ENCODE results near the gene CITED4.
A peak's percentile ranks its signal among the peaks of the same experiment; 100 is the strongest.

The CITED4 gene

DNA sequence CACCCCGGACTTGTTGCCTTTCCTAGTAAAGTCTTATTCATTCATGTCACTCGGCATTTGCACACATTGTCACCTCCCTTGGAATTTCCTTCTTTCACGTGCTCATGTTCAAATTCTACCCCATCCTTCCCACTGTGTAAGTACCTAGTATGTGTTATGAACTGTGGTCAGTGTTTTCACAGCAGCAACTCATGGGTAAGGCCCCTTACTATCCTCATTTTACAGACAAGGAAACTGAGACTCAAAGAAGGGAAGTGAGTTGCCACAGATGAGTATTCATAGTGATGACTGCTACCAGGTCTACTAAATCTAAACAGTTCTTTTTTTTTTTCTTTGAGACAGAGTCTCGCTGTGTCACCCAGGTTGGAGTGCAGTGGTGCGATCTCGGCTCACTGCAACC is 10.5 kb downstream of the CITED4 start:
- no peak for DNase-seq

DNA sequence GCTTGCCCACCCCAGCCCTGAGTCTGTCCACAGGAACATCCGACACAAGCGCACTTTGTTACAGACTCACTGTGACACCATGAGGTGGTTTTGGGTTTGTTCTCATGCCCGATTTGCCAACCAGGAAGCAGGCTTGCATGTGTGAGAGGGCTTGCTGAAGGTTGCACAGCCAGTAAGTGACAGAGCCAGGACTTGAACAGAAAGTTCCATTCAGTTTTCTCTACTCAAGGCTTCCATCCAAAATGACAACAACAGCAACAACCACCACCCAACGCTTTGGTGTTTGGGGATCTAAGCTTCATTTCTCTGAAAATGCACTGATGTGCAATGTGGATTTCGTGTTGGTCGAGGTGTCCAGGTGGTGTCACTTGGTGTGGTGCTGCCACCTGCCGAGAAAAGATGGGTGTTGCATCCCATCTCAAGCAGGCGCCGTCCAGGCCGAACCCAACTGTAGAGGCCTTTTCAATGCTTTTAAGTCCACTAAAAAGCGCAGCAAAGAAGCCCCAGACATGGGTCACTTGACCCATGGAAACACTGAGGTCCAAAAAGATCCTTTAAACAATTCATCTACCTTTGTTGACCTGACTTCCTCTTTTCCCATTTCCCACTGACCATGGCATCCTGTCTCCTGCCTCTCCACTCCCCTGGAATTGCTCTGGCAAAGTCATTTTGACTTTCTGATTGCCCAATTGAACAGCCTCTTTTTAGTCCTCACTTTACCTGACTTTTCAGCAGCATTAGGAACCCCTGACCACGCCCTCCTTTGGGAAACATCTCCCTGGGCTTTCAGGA is 12.2 kb downstream of the CITED4 start:
- peak; percentile 66 for DNase-seq

GRCh38 chr1:40848530-40849189 is 13.5 kb downstream of the CITED4 start:
- no peak for DNase-seq

GRCh38 chr1:40847023-40847745 is 15.0 kb downstream of the CITED4 start:
- no peak for DNase-seq

- no peak for DNase-seq
Observed at GRCh38 chr1:40845895-40846294, 16.3 kb downstream of the CITED4 start.

DNA sequence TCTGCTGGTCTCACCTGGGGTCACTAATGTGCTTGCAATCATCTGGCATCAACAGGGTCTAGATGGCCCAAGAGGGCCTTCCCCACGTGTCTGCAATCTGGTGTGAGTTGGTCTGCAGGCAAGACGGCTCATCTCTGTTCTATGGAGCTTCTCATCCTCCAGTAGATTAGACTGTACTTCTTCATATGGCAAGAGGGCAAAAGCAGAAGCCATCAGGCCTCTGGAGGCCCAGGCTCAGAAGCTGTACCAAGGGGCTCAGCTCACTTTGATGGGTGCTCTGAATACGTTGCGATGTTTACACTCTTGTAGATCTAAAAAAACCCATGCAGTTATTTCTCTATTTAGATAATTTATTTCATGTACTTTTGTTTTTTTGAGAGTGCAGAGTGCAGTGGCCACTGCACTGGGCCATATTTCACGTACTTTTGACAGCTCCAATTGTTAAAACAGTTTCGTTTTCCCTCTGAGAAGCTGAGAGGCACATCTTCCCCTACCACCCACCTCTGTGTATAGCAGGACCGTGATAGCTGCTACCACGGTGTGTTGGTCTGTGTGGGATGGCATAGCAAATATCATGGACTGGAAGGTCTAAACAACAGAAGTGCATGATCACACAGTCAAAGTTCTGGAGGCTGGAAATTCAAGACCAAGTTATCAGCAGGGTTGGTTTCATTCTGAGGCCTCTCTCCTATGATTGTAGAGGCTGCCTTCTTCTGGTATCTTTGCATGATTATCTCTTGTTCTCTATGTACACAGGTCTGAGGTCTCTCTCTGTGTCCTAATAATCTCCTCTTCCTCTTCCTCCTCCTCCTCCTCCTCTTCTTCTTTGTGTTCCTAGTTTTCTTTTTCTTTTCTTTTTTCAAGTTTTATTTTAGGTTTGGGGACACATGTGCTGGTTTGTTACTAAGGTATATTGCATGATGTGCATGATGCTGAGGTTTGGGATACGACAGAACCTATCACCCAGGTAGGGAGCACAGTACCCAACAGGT is 17.0 kb downstream of the CITED4 start:
- DNase-seq, result no peak

DNA sequence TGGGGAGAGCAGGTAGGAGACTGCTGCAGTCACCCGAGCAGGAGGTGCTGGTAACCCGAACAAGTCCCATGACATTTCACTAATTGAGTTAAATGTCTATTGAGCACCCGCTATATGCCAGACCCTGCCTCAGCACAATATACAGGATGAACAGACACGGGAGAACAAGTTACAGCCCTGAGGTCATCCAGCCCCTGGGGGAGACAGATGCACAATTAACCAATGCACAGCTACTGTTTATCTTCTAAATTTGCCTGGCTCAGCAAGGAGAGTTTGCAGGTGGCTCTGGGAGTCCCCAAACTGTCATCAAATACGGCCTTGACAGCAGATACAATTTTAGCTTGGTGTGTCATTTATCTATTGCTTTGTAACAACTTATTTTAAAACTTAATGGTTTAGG is 18.1 kb downstream of the CITED4 start:
- no peak for DNase-seq

DNA sequence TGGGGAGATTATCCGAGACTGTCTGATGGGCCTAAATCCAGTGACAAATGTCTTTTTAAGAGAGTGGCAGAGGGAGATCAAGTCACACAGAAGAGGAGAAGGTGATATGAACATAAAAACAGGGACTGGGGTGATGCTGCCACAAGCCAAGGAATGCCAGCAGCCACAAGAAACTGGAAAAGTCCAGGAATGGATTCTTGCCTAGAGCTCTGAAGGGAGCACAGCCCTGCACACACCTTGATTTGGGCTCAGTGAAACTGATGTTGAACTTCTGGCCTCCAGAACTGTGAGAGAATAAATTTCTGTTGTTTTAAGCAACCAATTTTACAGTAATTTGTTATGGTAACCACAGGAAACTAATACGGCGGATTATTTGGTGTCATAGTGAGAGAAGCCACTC is 19.5 kb downstream of the CITED4 start:
- DNase-seq, result no peak

GRCh38 chr1:40842207-40842606 is 20.0 kb downstream of the CITED4 start:
- DNase-seq, result no peak

DNA sequence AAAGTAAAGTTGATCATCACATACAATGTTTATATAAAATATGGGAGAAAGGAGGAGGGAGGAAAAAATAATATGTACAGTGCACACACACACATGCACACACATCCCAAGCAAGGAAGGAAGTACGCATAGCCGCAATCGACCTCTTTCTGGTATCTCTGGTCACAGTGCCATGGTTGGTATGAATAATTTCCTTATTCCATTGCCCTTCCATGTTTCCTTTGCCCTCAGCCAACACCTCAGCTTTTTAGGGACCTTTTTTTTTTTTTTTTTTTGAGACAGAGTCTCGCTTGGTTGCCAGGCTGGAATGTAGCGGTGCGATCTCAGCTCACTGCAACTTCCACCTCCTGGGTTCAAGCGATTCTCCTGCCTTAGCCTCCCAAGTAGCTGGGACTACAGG is 20.6 kb downstream of the CITED4 start:
- DNase-seq, result no peak

- no peak for DNase-seq
Observed at GRCh38 chr1:40840526-40841323, 21.4 kb downstream of the CITED4 start.

DNA sequence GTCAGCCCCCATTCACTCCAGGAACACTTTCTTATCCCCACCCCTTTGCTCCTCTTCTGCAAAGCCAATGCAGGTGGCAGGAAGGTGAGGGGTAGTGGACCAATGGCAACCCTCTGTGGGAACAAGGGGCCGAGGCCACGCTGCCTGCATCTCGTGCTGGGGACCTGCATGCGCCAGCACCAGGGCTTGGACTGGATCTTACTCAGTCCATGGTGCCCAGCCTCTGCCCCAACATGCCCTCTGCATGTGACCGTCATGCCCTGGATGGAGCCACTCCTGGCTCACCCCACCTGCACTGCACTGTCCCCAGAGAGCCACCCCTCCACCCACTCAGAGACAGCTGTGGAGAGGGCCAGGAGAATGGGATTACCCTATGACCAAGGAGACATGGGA is 22.2 kb downstream of the CITED4 start:
- DNase-seq, result no peak

GRCh38 chr1:40838980-40839942 is 22.9 kb downstream of the CITED4 start:
- DNase-seq, result no peak

DNA sequence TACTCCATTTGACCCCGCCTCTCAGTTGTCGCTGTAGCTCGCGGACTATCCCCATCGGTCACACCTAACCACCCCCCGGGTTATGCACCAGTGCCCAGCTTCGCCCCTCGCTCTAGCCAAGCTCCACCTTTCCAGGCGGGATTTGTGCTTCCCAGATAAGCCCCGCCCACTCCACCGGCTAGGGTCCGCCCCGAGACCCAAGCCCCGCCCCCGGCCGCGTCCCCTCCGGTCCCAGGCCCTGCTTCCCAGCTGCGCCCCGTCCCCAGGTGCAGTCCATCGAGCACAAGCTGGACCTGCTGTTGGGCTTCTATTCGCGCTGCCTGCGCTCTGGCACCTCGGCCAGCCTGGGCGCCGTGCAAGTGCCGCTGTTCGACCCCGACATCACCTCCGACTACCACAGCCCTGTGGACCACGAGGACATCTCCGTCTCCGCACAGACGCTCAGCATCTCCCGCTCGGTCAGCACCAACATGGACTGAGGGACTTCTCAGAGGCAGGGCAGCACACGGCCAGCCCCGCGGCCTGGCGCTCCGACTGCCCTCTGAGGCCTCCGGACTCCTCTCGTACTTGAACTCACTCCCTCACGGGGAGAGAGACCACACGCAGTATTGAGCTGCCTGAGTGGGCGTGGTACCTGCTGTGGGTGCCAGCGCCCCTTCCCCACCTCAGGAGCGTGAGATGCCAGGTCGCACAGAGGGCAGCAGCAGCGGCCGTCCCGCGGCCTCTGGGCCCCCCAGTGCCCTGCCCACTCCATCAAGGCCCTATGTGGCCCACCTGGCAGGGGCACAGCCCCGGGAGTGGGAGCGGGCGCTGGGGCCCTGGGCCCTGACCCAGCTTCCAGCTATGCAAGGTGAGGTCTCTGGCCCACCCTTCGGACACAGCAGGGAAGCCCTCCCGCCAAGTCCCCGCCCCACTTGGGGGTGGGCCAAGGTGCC is 23.9 kb downstream of the CITED4 start:
- no peak for DNase-seq

DNA sequence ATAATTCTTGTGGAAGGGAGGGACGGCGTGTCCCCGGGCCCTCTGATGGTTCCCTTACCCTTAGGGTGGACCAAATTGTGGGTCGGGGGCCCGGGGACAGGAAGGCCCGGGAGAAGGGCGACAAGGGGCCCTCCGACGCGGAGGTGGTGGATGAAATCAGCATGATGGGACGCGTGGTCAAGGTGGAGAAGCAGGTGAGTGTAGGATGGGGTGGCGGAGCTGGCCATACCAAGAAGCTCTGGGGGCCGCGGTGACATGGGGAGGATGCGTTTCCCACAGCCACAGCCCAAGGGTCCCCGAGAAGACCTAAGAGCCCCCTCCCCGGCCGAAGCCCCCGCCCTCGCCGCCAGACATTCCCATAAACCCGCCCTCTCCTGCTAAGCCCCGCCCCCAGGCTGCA is 24.6 kb downstream of the CITED4 start:
- DNase-seq, result no peak

DNA sequence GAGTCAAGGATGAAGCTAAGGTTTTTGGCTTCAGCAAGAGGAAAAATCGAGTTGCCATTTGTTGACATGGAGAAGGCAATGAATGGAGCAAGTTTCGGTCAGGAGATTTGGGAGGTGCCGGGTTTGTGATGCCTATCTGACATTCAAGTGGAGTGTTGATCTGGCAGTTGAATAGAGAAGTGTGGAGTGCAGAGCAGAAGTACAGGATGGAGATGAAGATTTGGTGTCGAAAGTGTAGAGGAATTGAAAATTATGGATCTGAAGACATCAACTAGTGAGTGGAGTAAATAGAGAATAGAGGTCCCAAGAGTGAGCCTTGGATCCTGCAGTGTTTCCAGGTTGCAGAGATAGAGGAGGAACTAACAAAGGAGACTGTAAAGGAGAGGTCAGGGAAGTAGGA is 25.9 kb downstream of the CITED4 start:
- DNase-seq, result no peak

GRCh38 chr1:40834968-40835545 is 27.1 kb downstream of the CITED4 start:
- no peak for DNase-seq

- DNase-seq, result no peak
Observed at GRCh38 chr1:40833979-40834378, 28.2 kb downstream of the CITED4 start.
